HEK293 (cell line): Measurements from ENCODE around the gene RIPOR3.
A peak's percentile ranks its signal among the peaks of the same experiment; 100 is the strongest.
"Not testable (repeated sequence)": the region's sequence is repeated elsewhere in the genome, so short reads cannot be mapped to it uniquely, and the experiment has no call there.

ENCODE experiments used
- CTCF ChIA-PET: fragments of 350-600 bp; formaldehyde crosslinking; extraction: SDS; loops from one replicate; lab custom pipeline; 2021; ENCODE audit warnings: antibody characterized with exemption; lab: Yijun Ruan, JAX
- POLR2A ChIA-PET: fragments of 300-600 bp; formaldehyde crosslinking; extraction: SDS; loops from one replicate; lab custom pipeline; 2020; ENCODE audit warnings: antibody characterized with exemption, inconsistent platforms; lab: Yijun Ruan, JAX
- H3K27ac ChIP-seq: fragments of 200-500 bp; sonication (Bioruptor generic); 2 replicates; pipeline ENCODE4 v1.5.1; 2014; ENCODE audit warnings: low read depth, low read length, control low read depth, inconsistent platforms; ENCODE audit errors: extremely low read depth
- H3K36me3 ChIP-seq, 2 experiments: fragments of 200-500 bp in 1 of 2; sonication (Bioruptor generic) in 1 of 2; 1 replicate in 1 of 2; 2 replicates in 1 of 2; pipeline ENCODE4 v1.5.1; 2014 to 2017; ENCODE audit warnings: inconsistent platforms in 2 of 2, low read length in 2 of 2; ENCODE audit not compliant: control insufficient read depth in 2 of 2, insufficient read depth in 1 of 2
- H3K4me1 ChIP-seq: fragments of 200-500 bp; sonication (Bioruptor generic); 2 replicates; pipeline ENCODE4 v1.5.1; 2014; ENCODE audit warnings: mild to moderate bottlenecking, low read length, inconsistent platforms; ENCODE audit not compliant: control insufficient read depth, insufficient read depth
- H3K4me3 ChIP-seq: 2 replicates; pipeline ENCODE4 v1.5.1; 2011; ENCODE audit warnings: low read depth, mild to moderate bottlenecking, control low read depth, low read length, moderate library complexity
- H3K9me3 ChIP-seq: fragments of 200-500 bp; sonication (Bioruptor generic); 2 replicates; pipeline ENCODE4 v1.5.1; 2014; ENCODE audit warnings: low read depth, low read length, inconsistent platforms; ENCODE audit not compliant: control insufficient read depth, insufficient read depth
- BCL11A ChIP-seq: fragments of 450-650 bp; formaldehyde crosslinking; IDR thresholded peaks from 2 replicates; pipeline ENCODE4 v1.5.1; 2016; ENCODE audit warnings: low read depth, missing biosample characterization, missing genetic modification characterization
- EGR2 ChIP-seq: fragments of 450-650 bp; formaldehyde crosslinking; IDR thresholded peaks from 2 replicates; pipeline ENCODE4 v1.5.1; 2016; ENCODE audit warnings: low read depth, missing biosample characterization, missing genetic modification characterization
- GLI2 ChIP-seq: fragments of 450-650 bp; formaldehyde crosslinking; IDR thresholded peaks from 2 replicates; pipeline ENCODE4; 2017; ENCODE audit warnings: missing biosample characterization, missing genetic modification characterization, low read depth, borderline replicate concordance
- GLIS1 ChIP-seq: fragments of 450-650 bp; formaldehyde crosslinking; IDR thresholded peaks from 2 replicates; pipeline ENCODE4 v1.5.1; 2016; ENCODE audit warnings: missing biosample characterization, missing genetic modification characterization
- HOXD13 ChIP-seq: sonication (generic); formaldehyde crosslinking; IDR thresholded peaks from 2 replicates; pipeline ENCODE4 v1.8.0; 2022; ENCODE audit warnings: missing genetic modification reagents, borderline replicate concordance
- MEIS1 ChIP-seq: sonication (generic); formaldehyde crosslinking; IDR thresholded peaks from 2 replicates; pipeline ENCODE4 v1.8.1; 2022; ENCODE audit warnings: missing genetic modification reagents, mild to moderate bottlenecking, borderline replicate concordance
- MZF1 ChIP-seq: fragments of 450-650 bp; formaldehyde crosslinking; IDR thresholded peaks from 2 replicates; pipeline ENCODE4 v1.5.1; 2017; ENCODE audit warnings: missing biosample characterization, missing genetic modification characterization, borderline replicate concordance
- SP3 ChIP-seq: fragments of 450-650 bp; formaldehyde crosslinking; IDR thresholded peaks from 2 replicates; pipeline ENCODE4 v1.5.1; 2016; ENCODE audit warnings: missing biosample characterization, missing genetic modification characterization
- WT1 ChIP-seq: fragments of 450-650 bp; formaldehyde crosslinking; IDR thresholded peaks from 2 replicates; pipeline ENCODE4 v1.5.1; 2016; ENCODE audit warnings: missing biosample characterization, missing genetic modification characterization
- ZBTB21 ChIP-seq: fragments of 450-650 bp; formaldehyde crosslinking; IDR thresholded peaks from 2 replicates; pipeline ENCODE4 v1.5.1; 2017; ENCODE audit warnings: missing biosample characterization, missing genetic modification characterization
- ZEB2 ChIP-seq: fragments of 450-650 bp; formaldehyde crosslinking; IDR thresholded peaks from 2 replicates; pipeline ENCODE4 v1.5.1; 2016; ENCODE audit warnings: missing biosample characterization, missing genetic modification characterization
- ZFHX2 ChIP-seq: fragments of 450-650 bp; formaldehyde crosslinking; conservative IDR thresholded peaks from 2 replicates; pipeline ENCODE4 v1.5.1; 2016; ENCODE audit warnings: missing biosample characterization, missing genetic modification characterization
- ZNF132 ChIP-seq: fragments of 450-650 bp; formaldehyde crosslinking; IDR thresholded peaks from 2 replicates; pipeline ENCODE4 v1.5.1; 2017; ENCODE audit warnings: missing biosample characterization, missing genetic modification characterization, borderline replicate concordance
- ZNF146 ChIP-seq: fragments of 450-650 bp; formaldehyde crosslinking; IDR thresholded peaks from 2 replicates; pipeline ENCODE4 v1.5.1; 2016; ENCODE audit warnings: missing biosample characterization, missing genetic modification characterization
- ZNF221 ChIP-seq: fragments of 450-650 bp; formaldehyde crosslinking; IDR thresholded peaks from 2 replicates; pipeline ENCODE4 v1.5.1; 2017; ENCODE audit warnings: missing biosample characterization, missing genetic modification characterization, borderline replicate concordance
- ZNF37A ChIP-seq: fragments of 450-650 bp; IDR thresholded peaks from 2 replicates; pipeline ENCODE4 v1.5.1; 2018; ENCODE audit warnings: missing biosample characterization, missing genetic modification characterization
- ZNF544 ChIP-seq: fragments of 450-650 bp; formaldehyde crosslinking; IDR thresholded peaks from 2 replicates; pipeline ENCODE4 v1.5.0; 2017; ENCODE audit warnings: missing biosample characterization, missing genetic modification characterization
- ZNF561 ChIP-seq: fragments of 450-650 bp; IDR thresholded peaks from 2 replicates; pipeline ENCODE4 v1.5.1; 2018; ENCODE audit warnings: missing biosample characterization, missing genetic modification characterization, borderline replicate concordance
- ZNF621 ChIP-seq: fragments of 450-650 bp; formaldehyde crosslinking; IDR thresholded peaks from 2 replicates; pipeline ENCODE4 v1.5.1; 2017; ENCODE audit warnings: missing biosample characterization, missing genetic modification characterization
- ZNF623 ChIP-seq: fragments of 450-650 bp; formaldehyde crosslinking; IDR thresholded peaks from 2 replicates; pipeline ENCODE4 v1.5.1; 2016; ENCODE audit warnings: missing biosample characterization, missing genetic modification characterization
- ZNF624 ChIP-seq: fragments of 450-650 bp; formaldehyde crosslinking; IDR thresholded peaks from 2 replicates; pipeline ENCODE4 v1.5.1; 2017; ENCODE audit warnings: missing biosample characterization, missing genetic modification characterization
- ZNF626 ChIP-seq: fragments of 450-650 bp; sonication (Bioruptor Pico); formaldehyde crosslinking; IDR thresholded peaks from 2 replicates; pipeline ENCODE4 v1.5.1; 2018; ENCODE audit warnings: missing biosample characterization, missing genetic modification characterization, inconsistent platforms
- ZNF654 ChIP-seq: fragments of 450-650 bp; formaldehyde crosslinking; IDR thresholded peaks from 2 replicates; pipeline ENCODE4 v1.5.1; 2016; ENCODE audit warnings: low read depth, missing biosample characterization, missing genetic modification characterization
- ZNF658 ChIP-seq: fragments of 450-650 bp; formaldehyde crosslinking; IDR thresholded peaks from 2 replicates; pipeline ENCODE4; 2016; ENCODE audit warnings: missing biosample characterization, missing genetic modification characterization
- ZNF747 ChIP-seq: fragments of 450-650 bp; formaldehyde crosslinking; IDR thresholded peaks from 2 replicates; pipeline ENCODE4 v1.5.1; 2016; ENCODE audit warnings: missing biosample characterization, missing genetic modification characterization
- TF ChIP-seq, protein P1 (sequence below): fragments of 450-650 bp; formaldehyde crosslinking; IDR thresholded peaks from 2 replicates; pipeline ENCODE4 v1.5.1; 2017; ENCODE audit warnings: missing biosample characterization, missing genetic modification characterization

The RIPOR3 gene

GRCh38 chr20:50638015-50638847, 53.1 kb downstream of the RIPOR3 start:
- H3K4me3 ChIP-seq, H3K27ac ChIP-seq, H3K9me3 ChIP-seq, H3K4me1 ChIP-seq, H3K36me3 ChIP-seq, POLR2A ChIA-PET: not testable (repeated sequence)
- TF ChIP-seq ZFHX2 (tag by site-specific recombination) = peak; percentile 54
- peak; percentile 78 for TF ChIP-seq EGR2
- CTCF ChIA-PET = interaction anchor here (0.6 kb wide), 2 partner anchors 180 to 1079 kb away, joined by 3 read pairs; no protein-coding TSS in a partner anchor

- ChIA-PET CTCF (interaction anchor here (0.5 to 3.4 kb wide), 19 partner anchors 11 to 566 kb away, joined by 3 to 34 read pairs (median 5); no protein-coding TSS in a partner anchor), POLR2A (interaction anchor here (1.3 to 1.5 kb wide), 4 partner anchors 8 to 154 kb away, joined by 3 to 5 read pairs (median 4); partner anchors contain the start of gene PTPN1)
- TF ChIP-seq SP3 (tag by site-specific recombination) (no peak), ZNF747 (tag by site-specific recombination) (no peak), ZNF658 (tag by site-specific recombination) (no peak), MZF1 (tag by site-specific recombination) (no peak), ZNF654 (tag by site-specific recombination) (no peak), ZBTB21 (tag by site-specific recombination) (no peak), ZNF37A (tag by site-specific recombination) (no peak), ZNF146 (tag by site-specific recombination) (no peak), ZNF623 (no peak), WT1 (tag by site-specific recombination) (no peak), ZNF561 (tag by site-specific recombination) (no peak), ZEB2 (no peak)
- TF ChIP-seq, protein P1, sequence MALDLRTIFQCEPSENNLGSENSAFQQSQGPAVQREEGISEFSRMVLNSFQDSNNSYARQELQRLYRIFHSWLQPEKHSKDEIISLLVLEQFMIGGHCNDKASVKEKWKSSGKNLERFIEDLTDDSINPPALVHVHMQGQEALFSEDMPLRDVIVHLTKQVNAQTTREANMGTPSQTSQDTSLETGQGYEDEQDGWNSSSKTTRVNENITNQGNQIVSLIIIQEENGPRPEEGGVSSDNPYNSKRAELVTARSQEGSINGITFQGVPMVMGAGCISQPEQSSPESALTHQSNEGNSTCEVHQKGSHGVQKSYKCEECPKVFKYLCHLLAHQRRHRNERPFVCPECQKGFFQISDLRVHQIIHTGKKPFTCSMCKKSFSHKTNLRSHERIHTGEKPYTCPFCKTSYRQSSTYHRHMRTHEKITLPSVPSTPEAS (tag by site-specific recombination) = no peak
- Histone ChIP-seq H3K36me3 (no peaks in the 10 kb centered on the region), H3K9me3 (no peaks in the 10 kb centered on the region), H3K4me1 (peaks cover 4% of the 10 kb centered on the region), H3K4me3 (no peak overlapping the region), H3K27ac (no peak overlapping the region)
Observed at GRCh38 chr20:50636601-50637540, 54.5 kb downstream of the RIPOR3 start.

GRCh38 chr20:50635676-50636600, 55.4 kb downstream of the RIPOR3 start:
- no peak overlapping the region for H3K27ac ChIP-seq
- no peaks in the 10 kb centered on the region for H3K9me3 ChIP-seq
- ChIA-PET CTCF (interaction anchor here (0.6 to 3.4 kb wide), 32 partner anchors 9 to 855 kb away, joined by 3 to 34 read pairs (median 4); no protein-coding TSS in a partner anchor), POLR2A (interaction anchor here (0.8 to 1.5 kb wide), 5 partner anchors 9 to 155 kb away, joined by 3 to 5 read pairs (median 3); partner anchors contain the start of gene PTPN1)
- H3K36me3 ChIP-seq = no peaks in the 10 kb centered on the region
- peaks cover 4% of the 10 kb centered on the region for H3K4me1 ChIP-seq
- H3K4me3 ChIP-seq = no peak overlapping the region
- TF ChIP-seq ZNF624 (tag by site-specific recombination) (no peak), MEIS1 (CRISPR knock-in tag) (no peak), HOXD13 (no peak), BCL11A (tag by site-specific recombination) (no peak), GLIS1 (peak; percentile 94), ZNF221 (no peak), ZNF621 (tag by site-specific recombination) (no peak), ZNF132 (tag by site-specific recombination) (no peak), ZNF37A (tag by site-specific recombination) (no peak), ZNF626 (tag by site-specific recombination) (no peak), ZNF544 (no peak), GLI2 (tag by site-specific recombination) (no peak)
- TF ChIP-seq, protein P1 (tag by site-specific recombination) = no peak
